Ovary (tissue), 3 donors: ENCODE data around the gene COP1.

Experiments
- EP300 ChIP-seq: sonication (generic); formaldehyde crosslinking; IDR thresholded peaks from one replicate; pipeline ENCODE4 v1.6.1; 2017; ENCODE audit warnings: antibody characterized with exemption
- POLR2A ChIP-seq: fragments of 450-650 bp; IDR thresholded peaks from one replicate; pipeline ENCODE4 v1.6.1; 2017; ENCODE audit warnings: antibody characterized with exemption, mild to moderate bottlenecking, moderate library complexity
- TF ChIP-seq, protein P1 (sequence below), 3 donors: fragments of 450-650 bp in 2 of 3; fragments of 200-600 bp in 1 of 3; IDR thresholded peaks; one replicate each; pipeline versions ENCODE4 v1.5.1 to v1.8.0; 2016 to 2022; ENCODE audit warnings: antibody characterized with exemption in 3 of 3, mild to moderate bottlenecking in 1 of 3
- donor health status: DM: no; HTN: no; CAD: no.

DNA sequence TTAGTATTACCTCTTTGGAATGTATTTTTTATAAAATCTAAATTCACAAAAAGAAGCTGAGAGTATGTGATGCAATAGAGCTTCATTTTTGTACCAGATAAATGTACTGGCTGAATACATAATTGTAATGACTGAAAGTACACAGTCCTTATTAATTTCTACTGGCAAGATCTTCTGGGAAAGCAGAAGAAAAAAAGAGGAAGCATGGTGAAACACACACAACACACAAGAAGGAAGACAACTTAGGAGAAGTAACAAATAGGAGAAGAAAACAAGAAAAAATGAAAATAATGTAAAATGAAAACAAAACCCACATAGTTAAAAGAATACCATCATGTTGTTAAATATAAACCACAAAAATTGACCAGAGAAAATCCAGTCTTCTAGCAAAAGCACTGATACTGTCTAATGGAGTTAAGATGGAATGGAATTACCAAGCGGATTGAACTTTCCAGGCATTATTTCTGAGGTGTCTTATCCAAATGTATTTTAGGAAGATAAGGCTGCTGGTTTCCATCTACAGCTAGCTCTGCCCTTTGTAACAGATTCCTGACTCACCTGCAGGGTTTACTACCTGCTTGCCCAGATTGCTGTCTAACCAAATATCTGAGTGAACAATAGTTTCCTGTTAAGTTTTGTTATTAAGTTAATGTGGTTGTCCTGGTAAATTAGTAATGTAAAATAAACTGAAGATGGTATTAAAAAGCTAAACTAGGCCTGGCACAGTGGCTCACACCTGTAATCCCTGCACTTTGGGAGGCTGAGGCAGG, 4.5 kb upstream of the COP1 start:
- no peak for TF ChIP-seq EP300
- TF ChIP-seq, protein P1, sequence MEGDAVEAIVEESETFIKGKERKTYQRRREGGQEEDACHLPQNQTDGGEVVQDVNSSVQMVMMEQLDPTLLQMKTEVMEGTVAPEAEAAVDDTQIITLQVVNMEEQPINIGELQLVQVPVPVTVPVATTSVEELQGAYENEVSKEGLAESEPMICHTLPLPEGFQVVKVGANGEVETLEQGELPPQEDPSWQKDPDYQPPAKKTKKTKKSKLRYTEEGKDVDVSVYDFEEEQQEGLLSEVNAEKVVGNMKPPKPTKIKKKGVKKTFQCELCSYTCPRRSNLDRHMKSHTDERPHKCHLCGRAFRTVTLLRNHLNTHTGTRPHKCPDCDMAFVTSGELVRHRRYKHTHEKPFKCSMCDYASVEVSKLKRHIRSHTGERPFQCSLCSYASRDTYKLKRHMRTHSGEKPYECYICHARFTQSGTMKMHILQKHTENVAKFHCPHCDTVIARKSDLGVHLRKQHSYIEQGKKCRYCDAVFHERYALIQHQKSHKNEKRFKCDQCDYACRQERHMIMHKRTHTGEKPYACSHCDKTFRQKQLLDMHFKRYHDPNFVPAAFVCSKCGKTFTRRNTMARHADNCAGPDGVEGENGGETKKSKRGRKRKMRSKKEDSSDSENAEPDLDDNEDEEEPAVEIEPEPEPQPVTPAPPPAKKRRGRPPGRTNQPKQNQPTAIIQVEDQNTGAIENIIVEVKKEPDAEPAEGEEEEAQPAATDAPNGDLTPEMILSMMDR (IDR thresholded peaks at IDR 0.05), result no peak
- TF ChIP-seq POLR2A, result no peak
